OCI-LY1 (cell line): Measurements from ENCODE around the gene KLF7.

Experiments used
- CTCF ChIP-seq: fragments of 200-600 bp; sonication (generic), shearing (Covaris generic); IDR thresholded peaks from 2 replicates; pipeline ENCODE4 v1.5.1; 2017; ENCODE audit warnings: mild to moderate bottlenecking, antibody characterized with exemption, low read length, moderate library complexity, mixed read lengths
- EZH2 ChIP-seq: fragments of 200-600 bp; sonication (generic), shearing (Covaris generic); IDR thresholded peaks from 2 replicates; pipeline ENCODE4 v1.8.0; 2017; ENCODE audit warnings: borderline replicate concordance, mixed run types, mild to moderate bottlenecking, antibody characterized with exemption, low read length, moderate library complexity, mixed read lengths

- TF ChIP-seq CTCF (no peak), EZH2 (no peak)
These were observed 83.1 kb downstream of the KLF7 start for GRCh38 chr2:207082619-207083018.
